Stimulated activated CD8-positive, alpha-beta memory T cell treated with anti-CD3 and anti-CD28 coated beads, Interleukin-7, amount 100 ng/mL, for 1 hour (primary cell): ENCODE results near the gene DHRS12.

ENCODE experiments used
- DNase-seq, 2 donors: peaks; one replicate each; pipeline ENCODE4 v3.0.0-alpha.2; 2020; ENCODE audit warnings: low read depth in 2 of 2

DHRS12 gene

DNA sequence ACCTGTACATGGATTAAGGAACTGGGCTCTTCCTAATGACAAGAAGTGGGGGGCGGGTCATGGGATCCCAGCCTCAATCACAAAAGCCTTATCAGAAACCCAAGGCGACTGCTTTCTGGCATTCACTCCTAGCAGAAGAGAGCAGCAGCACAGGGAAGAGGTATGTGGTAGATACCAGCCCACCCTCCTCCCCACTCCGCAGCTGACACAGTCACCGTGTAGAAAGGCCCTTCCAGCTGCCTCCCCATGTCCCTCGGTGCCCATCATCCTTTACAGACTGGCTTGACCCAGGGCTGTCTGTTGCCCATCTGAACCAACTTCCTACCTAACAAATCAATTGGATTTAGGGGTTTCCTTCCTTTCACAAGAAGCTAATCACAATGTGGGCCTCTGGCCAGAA is 3.1 kb upstream of the DHRS12 start:
- no peak for DNase-seq

DNA sequence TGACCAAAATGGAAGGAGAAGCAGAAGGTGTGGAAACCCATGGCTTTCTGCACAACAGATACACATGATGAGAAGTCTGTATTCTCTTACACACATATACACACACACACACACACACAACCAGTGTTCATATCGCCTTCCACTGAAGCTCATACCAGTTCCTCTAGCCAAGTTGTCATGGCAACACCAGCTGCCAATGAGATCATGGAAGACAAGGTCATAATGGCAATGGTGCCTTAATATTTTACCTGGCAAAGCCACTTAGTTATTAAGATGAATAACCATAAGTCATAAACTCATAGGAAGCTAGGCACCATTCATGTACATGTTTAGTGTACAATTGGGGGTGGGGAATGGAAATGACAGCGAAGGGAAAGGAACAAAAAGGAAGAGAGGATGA is 2.6 kb upstream of the DHRS12 start:
- DNase-seq: no peak

GRCh38 chr13:51805925-51806324 is 2.0 kb upstream of the DHRS12 start:
- DNase-seq: no peak

GRCh38 chr13:51805313-51805712 is 1.4 kb upstream of the DHRS12 start:
- DNase-seq: no peak

DNA sequence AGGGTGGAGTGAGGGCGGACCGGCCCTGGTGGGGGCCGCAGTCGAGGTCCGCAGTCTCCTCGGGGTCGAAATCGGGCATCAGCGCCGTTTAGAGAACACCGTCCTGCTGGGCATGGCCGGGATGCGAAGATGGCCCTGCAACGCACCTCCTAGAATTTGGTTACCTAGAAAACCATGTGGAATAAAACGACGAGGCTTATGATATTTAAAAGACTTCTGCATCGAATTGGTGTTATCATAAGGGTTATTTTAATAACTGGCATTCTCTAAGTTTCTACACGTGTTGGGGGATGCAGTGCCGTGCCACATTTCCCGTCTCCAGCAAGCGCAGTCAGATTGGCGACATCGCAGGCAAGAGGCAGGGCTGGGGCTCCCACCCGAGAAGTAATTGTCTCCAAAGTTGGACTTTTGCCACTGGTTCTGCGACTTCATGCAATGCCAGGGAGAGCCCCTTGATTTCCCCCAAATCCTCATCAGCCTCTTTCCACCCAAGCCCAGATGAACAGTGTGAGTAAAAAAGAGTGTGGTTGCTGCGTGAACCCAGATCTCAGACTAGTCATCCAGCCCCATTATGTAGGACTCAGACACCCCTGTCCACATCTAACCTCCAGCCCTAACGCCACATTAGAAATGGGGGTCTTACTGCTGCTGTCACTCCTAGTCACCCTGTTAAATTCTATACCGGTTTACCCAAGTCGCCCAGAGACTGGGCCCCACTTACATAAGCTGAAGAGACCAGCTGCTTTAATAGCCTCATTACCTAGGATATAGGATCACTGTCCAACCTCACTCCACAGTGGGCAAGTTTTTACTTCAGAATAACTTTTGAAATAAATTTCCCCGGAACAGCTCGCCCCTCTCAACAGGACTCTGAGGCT is 571 bp upstream of the DHRS12 start:
- no peak for DNase-seq

- no peak for DNase-seq
Measured at GRCh38 chr13:51802631-51803418, 1.1 kb downstream of the DHRS12 start.

- DNase-seq: no peak
Measured at GRCh38 chr13:51801631-51802099, 2.3 kb downstream of the DHRS12 start.

GRCh38 chr13:51800486-51800885 is 3.5 kb downstream of the DHRS12 start:
- DNase-seq: no peak

DNA sequence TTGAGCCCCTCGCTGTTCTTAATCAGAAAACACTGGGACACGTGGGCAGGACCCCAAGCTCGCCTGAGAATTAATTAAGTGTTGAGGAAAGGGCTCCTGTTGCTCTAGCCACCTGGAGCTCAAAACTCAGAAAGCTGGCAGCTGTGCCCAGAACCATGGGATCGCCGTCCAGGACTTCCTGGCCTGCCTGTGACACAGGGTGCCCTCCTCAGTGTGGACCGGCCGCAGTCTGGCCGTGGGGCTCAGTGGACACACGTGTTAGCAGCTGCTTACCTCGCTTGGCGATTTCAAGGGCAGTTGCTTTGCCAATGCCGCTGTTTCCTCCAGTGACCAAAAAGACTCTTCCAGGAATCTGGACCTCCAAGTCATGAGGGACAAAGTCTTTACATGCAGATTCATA is 4.7 kb downstream of the DHRS12 start:
- DNase-seq: no peak

- no peak for DNase-seq
Measured at GRCh38 chr13:51797664-51798488, 6.1 kb downstream of the DHRS12 start.

DNA sequence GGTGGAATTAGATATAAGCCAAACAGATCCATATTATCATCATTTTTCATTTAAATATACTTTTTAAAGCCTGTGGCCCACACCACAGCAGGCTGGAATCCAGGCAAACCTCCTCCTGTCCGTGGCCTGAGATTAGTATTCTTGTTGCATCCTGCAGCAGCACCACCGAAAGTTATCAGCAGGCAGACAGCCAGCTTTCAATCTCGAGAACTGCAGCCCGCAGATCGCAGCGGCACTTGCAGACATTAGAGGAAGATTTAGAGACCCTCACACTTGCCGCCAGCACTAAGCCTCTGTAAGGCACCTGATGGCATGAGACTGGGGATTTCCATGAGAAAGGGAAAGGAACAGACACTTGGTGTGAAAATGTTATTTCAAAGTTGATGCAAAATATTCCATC is 7.4 kb downstream of the DHRS12 start:
- DNase-seq: no peak

DNA sequence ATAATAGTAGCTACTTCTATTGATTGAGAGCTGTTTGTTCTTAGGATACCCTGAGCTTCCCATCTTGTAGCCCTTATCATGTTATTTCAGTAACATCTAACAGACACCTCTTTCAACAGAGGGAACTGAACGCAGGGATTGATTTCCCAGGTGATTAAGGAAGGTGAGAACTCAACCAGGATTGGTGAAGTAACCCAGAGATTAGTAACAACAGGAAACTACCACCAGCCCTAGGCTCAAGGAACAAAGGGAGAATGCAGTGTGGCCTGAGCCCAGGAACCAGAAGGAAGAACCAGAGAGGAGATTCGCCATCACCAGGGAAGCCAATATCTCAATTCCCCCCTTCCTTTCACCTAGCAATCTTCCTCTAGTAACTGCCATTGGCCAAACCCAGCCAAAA is 8.5 kb downstream of the DHRS12 start:
- DNase-seq: no peak

- DNase-seq: no peak
Measured at GRCh38 chr13:51794964-51795363, 9.0 kb downstream of the DHRS12 start.

- DNase-seq: no peak
Measured at GRCh38 chr13:51793570-51794271, 10.2 kb downstream of the DHRS12 start.

- DNase-seq: no peak
Measured at GRCh38 chr13:51786425-51787265, 17.3 kb downstream of the DHRS12 start.

DNA sequence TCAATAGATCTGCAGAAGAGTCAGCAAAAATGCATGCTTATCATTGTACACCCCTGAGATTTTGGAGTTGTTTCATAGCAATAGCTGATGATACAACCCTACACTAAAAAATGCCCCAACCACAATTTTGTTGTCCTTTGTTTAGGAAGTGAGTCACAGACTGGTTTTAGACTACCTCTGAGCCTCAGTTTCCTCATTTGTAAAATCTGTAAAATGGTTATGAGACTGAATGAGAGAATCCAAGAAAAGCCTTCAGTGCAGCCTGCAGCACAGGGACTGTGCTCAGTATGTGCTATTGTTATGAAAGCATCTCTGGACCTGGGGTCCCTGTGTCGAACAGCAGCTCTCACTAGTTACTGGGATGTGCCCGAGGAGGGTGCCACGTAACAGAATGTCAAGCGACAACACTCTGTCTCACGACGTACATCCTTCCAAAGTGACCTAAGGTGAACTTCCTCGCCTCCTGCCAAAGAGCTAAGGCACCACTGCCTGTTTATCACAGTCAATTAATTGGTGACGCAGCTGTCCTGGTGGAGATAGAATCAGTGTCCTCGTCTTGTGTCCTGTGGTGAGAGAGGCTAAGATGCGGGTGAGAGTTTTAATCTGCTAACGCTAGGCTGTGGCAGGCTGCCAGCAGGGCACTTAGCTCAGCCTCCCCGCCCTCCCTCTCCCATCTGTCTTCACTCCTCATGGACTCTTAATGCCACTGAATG is 18.1 kb downstream of the DHRS12 start:
- DNase-seq: no peak

- no peak for DNase-seq
Measured at GRCh38 chr13:51784097-51784496, 19.9 kb downstream of the DHRS12 start.

GRCh38 chr13:51783428-51784094 is 20.4 kb downstream of the DHRS12 start:
- no peak for DNase-seq

DNA sequence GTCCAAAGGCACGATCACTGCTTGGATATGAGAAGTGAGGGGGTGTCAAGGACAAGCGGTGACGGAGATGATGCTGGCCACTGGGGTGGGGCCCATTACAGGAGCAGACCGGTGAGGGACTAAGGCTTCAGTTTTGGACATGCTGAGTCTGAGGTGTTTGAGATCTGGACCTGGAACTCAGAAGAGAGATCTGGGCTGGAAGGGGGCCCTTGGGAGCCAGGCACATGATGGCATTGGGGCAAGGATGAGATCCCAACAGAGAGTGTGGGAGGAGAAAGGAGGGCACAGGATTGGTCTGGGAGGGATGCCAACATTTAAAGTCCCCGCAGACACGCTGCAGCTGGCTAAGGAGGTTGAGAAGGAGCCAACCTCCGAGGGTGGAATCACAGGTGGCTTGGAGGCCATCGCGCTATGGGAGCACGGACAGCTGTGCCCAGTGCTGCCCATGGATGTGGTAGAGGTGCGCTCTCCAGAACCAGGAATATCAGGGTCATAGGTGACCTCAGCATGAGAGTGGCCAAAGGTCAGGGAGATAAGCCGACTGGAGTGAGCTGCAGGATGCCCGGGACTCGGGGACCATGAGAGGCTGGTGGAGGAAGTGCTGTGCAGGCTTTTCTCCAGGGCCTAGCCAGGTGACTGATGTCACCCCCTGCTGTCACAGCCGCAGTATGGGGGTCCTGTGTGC is 21.8 kb downstream of the DHRS12 start:
- DNase-seq: no peak
